GM13976 (cell line): ENCODE results near the gene NFRKB.
"Not testable (repeated sequence)": the region's sequence is repeated elsewhere in the genome, so short reads cannot be mapped to it uniquely, and the experiment has no call there.

Experiments
- DNase-seq: peaks from one replicate; pipeline ENCODE4 v3.0.0; 2012; ENCODE audit warnings: low spot score
- CTCF ChIP-seq: IDR thresholded peaks from 2 replicates; pipeline ENCODE4 v1.5.1; 2012; ENCODE audit warnings: borderline replicate concordance, mild to moderate bottlenecking; ENCODE audit not compliant: insufficient read depth; ENCODE audit errors: extremely low read depth, missing control alignments, control extremely low read depth
- in situ Hi-C: fragments of 300-500 bp; cut with MboI; formaldehyde crosslinking; loops from one replicate; pipeline ENCODE4 v1.12.0; 2022; ENCODE audit warnings: low sequenced_read_pairs, mixed read lengths, inconsistent platforms; ENCODE audit not compliant: unreplicated experiment

The NFRKB gene

GRCh38 chr11:129884581-129884980 lies 10.8 kb downstream of the NFRKB start:
- no peak for TF ChIP-seq CTCF
- DNase-seq, result no peak
- in situ Hi-C loops, result no loop called here

- peak; percentile 25 for TF ChIP-seq CTCF
- in situ Hi-C loops, result no loop called here
These were observed 13.7 kb downstream of the NFRKB start for GRCh38 chr11:129881570-129882170.

GRCh38 chr11:129880311-129880710 lies 15.1 kb downstream of the NFRKB start:
- no peak for TF ChIP-seq CTCF
- in situ Hi-C loops, result no loop called here
- DNase-seq, result no peak

More at GRCh38 chr11:129881570-129882170, 13.7 kb downstream of the NFRKB start:
- peak; percentile 50 for DNase-seq

- DNase-seq, result no peak
- no peak for TF ChIP-seq CTCF
- in situ Hi-C loops, result no loop called here
These were observed 23.5 kb downstream of the NFRKB start for GRCh38 chr11:129871914-129872313.

GRCh38 chr11:129868626-129869025 lies 26.8 kb downstream of the NFRKB start:
- in situ Hi-C loops, DNase-seq: not testable (repeated sequence)

GRCh38 chr11:129866311-129866710 lies 29.1 kb downstream of the NFRKB start:
- TF ChIP-seq CTCF, result no peak
- DNase-seq, result no peak

GRCh38 chr11:129865701-129866100 lies 29.7 kb downstream of the NFRKB start:
- in situ Hi-C loops, result no loop called here
- no peak for TF ChIP-seq CTCF
- DNase-seq, result no peak

More at GRCh38 chr11:129866311-129866710, 29.1 kb downstream of the NFRKB start:
- in situ Hi-C loops, result no loop called here
